Adrenal gland (tissue), 5 donors: Measurements from ENCODE around the gene ZNF428.

Source experiments
- POLR2A ChIP-seq, 2 donors: fragments of 450-650 bp; IDR thresholded peaks; one replicate each; pipeline ENCODE4 v1.6.1; 2017; ENCODE audit warnings: antibody characterized with exemption in 2 of 2, mild to moderate bottlenecking in 2 of 2, moderate library complexity in 1 of 2
- TF ChIP-seq, protein P1 (sequence below), 6 experiments: fragments of 450-650 bp in 4 of 6; fragments of 200-600 bp in 2 of 6; sonication (generic) in 1 of 6; IDR thresholded peaks; 1 replicate in 5 of 6; 2 replicates in 1 of 6; pipeline versions ENCODE4 v1.5.1 to v1.8.0; 2016 to 2021; ENCODE audit warnings: antibody characterized with exemption in 6 of 6, mild to moderate bottlenecking in 2 of 6, moderate library complexity in 1 of 6
- donor health status: DM: no; HTN: no; CAD: no.

DNA sequence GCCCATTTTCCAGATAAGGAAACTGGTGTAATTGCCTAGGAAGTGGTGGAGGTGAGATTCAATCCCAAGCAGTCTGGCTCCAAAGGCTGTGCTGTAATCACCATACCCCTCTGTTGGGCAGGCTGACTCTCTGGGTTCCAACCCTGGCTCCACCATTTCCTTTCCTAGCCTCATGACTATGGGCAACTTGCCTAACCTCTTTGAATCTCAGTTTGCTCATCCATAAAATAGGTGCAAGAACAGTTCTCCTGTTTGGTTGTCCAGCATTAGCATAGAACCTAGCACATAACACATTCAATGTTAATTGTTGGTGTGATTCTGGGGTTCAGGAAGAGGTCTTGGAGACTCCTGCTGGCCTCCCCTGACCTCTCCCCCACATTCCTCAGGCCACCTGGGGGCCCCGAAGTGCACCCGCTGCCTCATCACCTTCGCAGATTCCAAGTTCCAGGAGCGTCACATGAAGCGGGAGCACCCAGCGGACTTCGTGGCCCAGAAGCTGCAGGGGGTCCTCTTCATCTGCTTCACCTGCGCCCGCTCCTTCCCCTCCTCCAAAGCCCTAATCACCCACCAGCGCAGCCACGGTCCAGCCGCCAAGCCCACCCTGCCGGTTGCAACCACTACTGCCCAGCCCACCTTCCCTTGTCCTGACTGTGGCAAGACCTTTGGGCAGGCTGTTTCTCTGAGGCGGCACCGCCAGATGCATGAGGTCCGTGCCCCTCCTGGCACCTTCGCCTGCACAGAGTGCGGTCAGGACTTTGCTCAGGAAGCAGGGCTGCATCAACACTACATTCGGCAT is 20.8 kb downstream of the ZNF428 start:
- TF ChIP-seq POLR2A (IDR thresholded peaks at IDR 0.05): no peak
- TF ChIP-seq, protein P1, sequence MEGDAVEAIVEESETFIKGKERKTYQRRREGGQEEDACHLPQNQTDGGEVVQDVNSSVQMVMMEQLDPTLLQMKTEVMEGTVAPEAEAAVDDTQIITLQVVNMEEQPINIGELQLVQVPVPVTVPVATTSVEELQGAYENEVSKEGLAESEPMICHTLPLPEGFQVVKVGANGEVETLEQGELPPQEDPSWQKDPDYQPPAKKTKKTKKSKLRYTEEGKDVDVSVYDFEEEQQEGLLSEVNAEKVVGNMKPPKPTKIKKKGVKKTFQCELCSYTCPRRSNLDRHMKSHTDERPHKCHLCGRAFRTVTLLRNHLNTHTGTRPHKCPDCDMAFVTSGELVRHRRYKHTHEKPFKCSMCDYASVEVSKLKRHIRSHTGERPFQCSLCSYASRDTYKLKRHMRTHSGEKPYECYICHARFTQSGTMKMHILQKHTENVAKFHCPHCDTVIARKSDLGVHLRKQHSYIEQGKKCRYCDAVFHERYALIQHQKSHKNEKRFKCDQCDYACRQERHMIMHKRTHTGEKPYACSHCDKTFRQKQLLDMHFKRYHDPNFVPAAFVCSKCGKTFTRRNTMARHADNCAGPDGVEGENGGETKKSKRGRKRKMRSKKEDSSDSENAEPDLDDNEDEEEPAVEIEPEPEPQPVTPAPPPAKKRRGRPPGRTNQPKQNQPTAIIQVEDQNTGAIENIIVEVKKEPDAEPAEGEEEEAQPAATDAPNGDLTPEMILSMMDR (IDR thresholded peaks at IDR 0.05): no peak
